GM18505 (cell line): ENCODE results near the gene HSPA1L.
A peak's percentile ranks its signal among the peaks of the same experiment; 100 is the strongest.

ENCODE experiments used
- ATAC-seq: cut with Tn5 transposase; IDR thresholded peaks from one replicate; pipeline ENCODE4 v1.9.1; 2021; ENCODE audit not compliant: unreplicated experiment
- POLR2A ChIP-seq: IDR thresholded peaks from 4 replicates; pipeline ENCODE4 v1.6.1; 2011; ENCODE audit warnings: borderline replicate concordance; ENCODE audit not compliant: insufficient read depth, insufficient read length; ENCODE audit errors: extremely low read depth

Gene HSPA1L

DNA sequence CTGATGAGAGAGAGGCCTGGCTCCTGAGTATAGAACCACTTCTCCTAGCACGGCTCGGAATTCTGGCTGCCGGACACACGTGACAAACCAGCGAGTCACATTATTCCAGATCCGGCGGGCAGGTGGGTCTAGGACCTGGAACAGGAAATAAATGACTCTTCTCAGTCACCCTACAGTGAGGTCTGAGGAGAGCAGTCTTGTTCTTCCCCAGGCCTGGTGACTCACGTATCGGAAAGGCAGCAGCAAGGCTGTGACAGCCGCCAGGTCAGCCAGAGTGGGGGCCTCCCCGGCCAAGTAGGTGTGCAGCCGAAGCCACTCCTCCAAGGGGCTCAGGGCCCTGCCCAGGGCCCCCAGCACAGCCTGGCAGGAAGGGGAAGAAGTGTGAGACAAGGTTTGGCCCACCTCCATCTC lies 22.3 kb downstream of the HSPA1L start:
- no peak for TF ChIP-seq POLR2A
- ATAC-seq, result no peak

- no peak for TF ChIP-seq POLR2A
- ATAC-seq, result no peak
Measured at GRCh38 chr6:31792090-31792374, 23.1 kb downstream of the HSPA1L start.

- TF ChIP-seq POLR2A, result no peak
- no peak for ATAC-seq
Measured at GRCh38 chr6:31791324-31792089, 23.6 kb downstream of the HSPA1L start.

DNA sequence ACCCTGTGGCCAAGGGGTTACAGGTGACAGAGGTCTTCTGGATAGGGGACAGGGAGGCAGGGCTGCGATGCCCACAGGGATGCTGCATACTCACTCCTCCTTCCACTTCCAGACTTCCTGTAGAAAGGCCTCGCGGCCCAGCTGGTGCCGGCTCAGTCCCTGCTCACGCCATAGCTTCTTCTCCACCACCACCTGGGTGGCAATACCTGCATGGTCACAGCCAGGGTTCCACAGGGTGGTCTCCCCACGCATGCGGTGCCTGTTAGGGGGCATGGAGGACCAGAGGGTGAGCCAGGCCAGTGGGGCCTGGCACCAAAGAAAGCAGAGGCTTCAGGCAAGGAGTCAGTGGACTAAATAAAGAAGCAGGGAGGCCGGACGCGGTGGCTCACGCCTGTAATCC lies 29.6 kb downstream of the HSPA1L start:
- TF ChIP-seq POLR2A, result no peak
- no peak for ATAC-seq

DNA sequence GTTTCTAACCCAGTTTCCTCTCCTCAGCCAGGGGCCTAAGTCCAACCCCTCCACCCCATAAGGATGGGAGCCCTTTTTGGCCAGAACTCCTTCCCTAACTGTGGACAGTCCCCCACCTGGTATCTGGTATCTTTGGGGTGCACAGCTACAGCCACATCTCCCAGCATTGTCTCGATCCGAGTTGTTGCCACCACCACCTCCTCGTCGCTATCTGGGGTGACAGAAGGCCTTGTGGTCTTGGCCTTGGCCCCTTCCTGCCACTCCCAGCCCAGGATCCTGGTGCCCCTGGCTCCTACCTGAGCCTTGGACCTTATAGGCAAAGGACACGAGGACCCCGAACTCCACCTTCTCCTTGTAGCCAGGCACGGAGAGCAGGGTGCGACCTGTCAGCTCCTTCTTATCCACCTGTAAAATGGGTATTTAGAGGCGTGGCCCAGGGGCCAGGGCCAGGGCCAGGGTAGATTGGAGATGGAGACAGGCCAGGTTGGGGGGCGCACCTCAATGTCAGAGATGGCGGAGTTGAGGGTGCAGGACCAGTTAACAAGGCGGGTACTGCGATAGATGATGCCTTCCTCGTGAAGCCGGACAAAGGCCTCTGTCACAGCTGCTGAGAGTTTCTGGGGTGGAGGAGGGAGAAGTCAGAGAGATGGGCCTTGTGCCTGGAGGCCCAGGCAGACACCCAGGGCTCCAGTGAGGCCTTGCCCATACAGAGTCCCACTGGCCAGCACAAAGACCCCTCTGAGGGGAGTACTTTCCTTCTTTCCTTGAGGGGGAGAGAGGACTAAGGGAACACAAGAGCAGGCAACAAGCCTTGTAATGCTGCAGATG lies 30.8 kb downstream of the HSPA1L start:
- TF ChIP-seq POLR2A, result no peak

DNA sequence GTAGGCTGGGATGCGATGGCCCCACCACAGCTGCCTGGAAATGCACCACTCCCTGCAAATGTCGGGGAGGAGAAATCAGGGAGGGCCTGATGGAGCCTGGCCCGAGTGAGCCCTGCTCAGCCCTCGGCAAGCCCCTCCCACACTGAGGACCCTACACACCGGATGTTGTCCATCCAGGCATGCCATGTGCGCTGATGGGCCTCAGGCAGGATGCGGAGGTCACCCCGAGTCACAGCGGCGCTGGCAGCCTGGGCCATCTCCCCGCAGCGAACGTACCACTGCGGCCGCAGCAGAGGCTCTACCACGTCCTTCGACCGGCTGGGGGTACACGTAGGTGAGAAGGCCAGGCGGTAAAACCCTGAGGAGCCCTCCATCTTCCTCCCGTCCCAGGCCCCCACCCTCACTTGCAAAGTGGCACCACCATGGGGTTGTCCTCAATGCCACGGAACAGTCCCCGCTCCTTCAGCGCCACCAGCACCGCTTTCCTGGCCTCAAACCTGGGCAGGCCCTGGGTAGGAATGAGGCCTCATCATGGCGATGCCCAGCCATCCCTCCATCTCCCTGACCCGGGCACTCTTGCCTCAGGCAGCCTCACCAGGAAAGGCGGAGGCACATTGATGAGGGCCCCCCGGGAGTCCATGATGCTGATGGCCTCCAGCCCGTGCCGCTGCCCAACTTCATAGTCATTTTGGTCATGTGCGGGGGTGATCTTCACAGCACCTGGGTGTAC lies 32.8 kb downstream of the HSPA1L start:
- ATAC-seq, result no peak
- peak; percentile 14 for TF ChIP-seq POLR2A

More for the DNA sequence above, 30.8 kb downstream of the HSPA1L start:
- ATAC-seq, result no peak

DNA sequence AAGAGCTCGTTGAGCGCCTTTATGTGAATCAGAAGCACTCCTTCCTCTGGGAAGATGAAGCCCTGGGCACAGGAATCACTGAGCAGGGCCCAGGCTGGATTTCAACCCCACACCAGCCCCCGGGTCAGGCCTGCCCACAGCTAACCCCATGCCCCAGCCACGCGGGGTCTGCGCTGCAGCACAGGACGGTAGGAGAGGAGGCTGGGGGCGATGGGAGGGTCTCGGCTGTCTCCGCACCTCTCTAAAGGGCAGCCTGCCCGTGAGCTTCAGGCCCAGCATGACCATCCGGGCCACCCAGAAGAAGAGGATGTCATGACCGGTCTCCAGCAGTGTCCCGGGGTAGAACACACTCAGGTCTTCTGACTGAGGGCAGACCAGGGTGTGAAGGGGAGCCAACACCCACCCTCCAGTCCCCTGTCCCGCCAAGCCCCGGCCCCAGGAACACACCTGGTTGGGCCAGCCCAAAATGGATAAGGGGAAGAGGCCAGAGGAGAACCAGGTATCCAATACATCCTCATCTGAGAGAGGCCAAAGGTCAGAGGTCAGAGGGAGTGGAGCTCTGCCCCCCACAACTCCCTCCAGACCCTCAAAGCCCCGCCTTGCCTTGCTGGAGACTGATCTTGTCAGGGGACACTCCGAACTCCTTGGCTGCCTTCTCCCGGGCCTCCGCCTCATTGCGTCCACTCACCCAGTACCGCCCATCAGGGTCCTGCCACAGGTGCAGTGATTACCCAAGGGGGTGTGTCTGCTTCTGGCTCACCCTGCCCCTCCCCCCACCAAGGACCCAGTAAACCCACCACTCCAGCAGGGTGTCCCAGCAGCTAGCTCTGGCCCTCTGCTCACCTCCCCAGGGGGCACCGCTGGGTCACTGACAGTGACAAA lies 33.6 kb downstream of the HSPA1L start:
- ATAC-seq, result no peak
- no peak for TF ChIP-seq POLR2A

- peak; percentile 8 for TF ChIP-seq POLR2A
- no peak for ATAC-seq
Measured at GRCh38 chr6:31780507-31781243, 34.4 kb downstream of the HSPA1L start.

- TF ChIP-seq POLR2A, result no peak
- ATAC-seq, result no peak
Measured at GRCh38 chr6:31779908-31780307, 35.2 kb downstream of the HSPA1L start.

DNA sequence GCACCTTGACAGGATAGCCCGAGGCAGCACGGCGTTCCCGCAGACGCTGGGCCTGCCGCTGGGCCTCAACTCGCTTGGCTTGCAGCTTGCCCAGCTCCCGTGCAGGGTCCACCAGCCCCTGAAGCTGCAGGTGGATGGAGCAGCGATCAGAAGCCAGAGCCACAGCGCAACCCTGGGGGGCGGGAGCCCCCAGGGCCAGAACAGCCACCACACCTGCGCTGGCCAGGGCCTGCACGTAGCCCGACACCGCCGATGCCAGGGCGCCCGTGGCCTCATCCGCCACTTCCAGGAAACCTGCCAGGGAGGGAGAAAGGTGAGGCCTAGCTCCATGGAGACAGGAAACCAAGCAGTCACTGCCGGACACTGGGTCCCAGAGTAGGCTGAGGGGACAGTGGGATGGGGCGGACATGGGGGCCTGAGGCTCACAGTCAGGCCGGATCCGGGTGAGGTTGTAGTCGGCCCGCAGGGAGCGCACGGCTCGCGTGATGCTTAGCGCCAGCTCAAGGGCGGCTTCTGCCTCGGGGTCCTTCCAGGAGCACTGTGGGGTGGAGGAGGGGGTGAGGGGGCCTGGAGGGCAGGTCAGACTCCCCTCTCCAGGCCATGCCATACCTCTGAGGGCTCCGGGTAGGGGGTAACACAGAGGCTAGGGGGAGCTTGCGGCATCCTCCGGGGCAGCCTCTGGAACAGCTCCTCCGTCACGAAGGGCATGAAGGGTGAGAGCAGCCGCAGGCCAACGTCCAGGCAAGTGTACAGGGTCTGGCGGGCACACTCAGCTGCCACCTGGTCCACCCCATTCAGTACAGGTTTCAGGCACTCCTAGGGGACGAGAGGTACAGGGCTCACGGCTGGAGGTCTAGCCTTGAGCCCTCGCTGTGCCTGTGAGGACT lies 35.8 kb downstream of the HSPA1L start:
- no peak for TF ChIP-seq POLR2A
- no peak for ATAC-seq

DNA sequence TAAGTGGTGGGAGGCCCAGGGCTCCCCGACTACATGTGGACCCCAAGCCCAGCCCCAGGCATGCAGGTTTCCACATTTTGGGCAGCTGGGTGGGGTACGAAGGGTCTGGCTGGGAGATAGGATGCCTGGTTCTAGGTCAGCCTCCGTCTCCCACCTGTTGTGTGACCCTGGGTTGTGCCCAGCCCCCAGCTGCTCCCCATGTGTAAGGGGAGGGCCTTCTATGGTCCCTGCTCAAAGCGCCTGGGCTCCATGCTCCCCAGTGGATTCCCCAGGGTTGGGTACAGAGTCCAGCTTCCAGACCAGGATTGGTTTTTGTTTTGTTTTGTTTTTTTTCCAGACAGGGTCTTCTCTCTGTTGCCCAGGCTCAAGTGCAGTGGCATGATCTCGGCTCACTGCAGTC lies 36.9 kb downstream of the HSPA1L start:
- no peak for TF ChIP-seq POLR2A
- no peak for ATAC-seq
